Kidney (tissue), 14 donors: ENCODE data around the gene MVD. TPM values are rescaled to one million over a fixed set of nuclear protein-coding genes. Genes with fewer than 3 reads are reported as not detected.

Experiments
- DNase-seq, 5 donors: peaks; one replicate each; pipeline ENCODE4 v3.0.0-alpha.2; 2013 to 2020
- FAIRE-seq: peaks from 2 replicates; lab custom pipeline; 2012; peaks lifted over from hg19 to GRCh38; lab: Jason Lieb, UNC
- H3K27ac ChIP-seq, 2 donors: one replicate each; pipeline ENCODE4 v1.7.0; 2013; ENCODE audit warnings: low read depth in 2 of 2, low read length in 2 of 2, inconsistent platforms in 1 of 2
- H3K27me3 ChIP-seq: one replicate; pipeline ENCODE4 v1.7.1; 2013; ENCODE audit warnings: low read length, inconsistent platforms; ENCODE audit not compliant: control insufficient read depth, insufficient read depth
- H3K36me3 ChIP-seq, 3 donors: one replicate each; pipeline versions ENCODE4 v1.7.0 to v1.7.1; 2013; ENCODE audit warnings: low read length in 3 of 3, control low read depth in 1 of 3, inconsistent platforms in 1 of 3; ENCODE audit not compliant: insufficient read depth in 3 of 3, control insufficient read depth in 2 of 3
- H3K4me1 ChIP-seq, 3 donors: one replicate each; pipeline versions ENCODE4 v1.7.0 to v1.7.1; 2013; ENCODE audit warnings: low read length in 3 of 3, inconsistent platforms in 1 of 3, low read depth in 1 of 3; ENCODE audit not compliant: control insufficient read depth in 2 of 3, insufficient read depth in 2 of 3
- H3K4me3 ChIP-seq, 3 donors: one replicate each; pipeline versions ENCODE4 v1.7.0 to v1.8.1; 2013; ENCODE audit warnings: low read length in 3 of 3, control low read depth in 1 of 3, inconsistent platforms in 1 of 3
- H3K9ac ChIP-seq, 3 donors: one replicate each; pipeline versions ENCODE4 v1.7.0 to v1.7.1; 2013; ENCODE audit warnings: low read length in 3 of 3, control low read depth in 1 of 3, inconsistent platforms in 1 of 3
- H3K9me3 ChIP-seq, 3 donors: one replicate each; pipeline versions ENCODE4 v1.7.0 to v1.7.1; 2013; ENCODE audit warnings: low read length in 3 of 3, control low read depth in 1 of 3, inconsistent platforms in 1 of 3; ENCODE audit not compliant: control insufficient read depth in 2 of 3, insufficient read depth in 1 of 3
- intact Hi-C: fragments of 100-400 bp; cut with DNase I; formaldehyde crosslinking; loops from one replicate; pipeline ENCODE4 v1.11.1; 2022
- polyA plus RNA-seq: library from polyadenylated mRNA; stranded (reverse); fragments of 350-450 nt; fragmentation: Illumina TruSeq; extraction: RNeasy Lipid Tissue Mini Kit (QIAGEN cat#74804); gene quantifications from one replicate; pipeline ENCODE4 v1.2.3, GENCODE V29; 2014; ENCODE audit warnings: low read depth, low replicate concordance; ENCODE audit not compliant: insufficient read depth
- total RNA-seq: library from RNA; stranded (reverse); fragmentation: NEBNext Ultra II Directional; extraction: Animal tissue kit (Norgen Biotek cat#: 25700); gene quantifications from one replicate; pipeline ENCODE4 v1.2.1, GENCODE V29; 2021
- TF ChIP-seq, protein P1 (sequence below): IDR thresholded peaks from 3 replicates; pipeline ENCODE4 v1.5.1; 2012; ENCODE audit warnings: mild to moderate bottlenecking, moderate library complexity, borderline replicate concordance; ENCODE audit not compliant: insufficient read depth; ENCODE audit errors: extremely low read depth
- donor health status: control.
- donor health status: control.
- donor health status: control.
- donor health status: control.
- donor health status: control.
- donor health status: DM: yes; HTN: yes; CAD: no.
- donor health status: Normal renal cell carcinoma (clear cell type).

MVD gene
- total and polyA plus RNA-seq, 2 donors from 2014 or later: 35.4 to 48.9 TPM

DNA sequence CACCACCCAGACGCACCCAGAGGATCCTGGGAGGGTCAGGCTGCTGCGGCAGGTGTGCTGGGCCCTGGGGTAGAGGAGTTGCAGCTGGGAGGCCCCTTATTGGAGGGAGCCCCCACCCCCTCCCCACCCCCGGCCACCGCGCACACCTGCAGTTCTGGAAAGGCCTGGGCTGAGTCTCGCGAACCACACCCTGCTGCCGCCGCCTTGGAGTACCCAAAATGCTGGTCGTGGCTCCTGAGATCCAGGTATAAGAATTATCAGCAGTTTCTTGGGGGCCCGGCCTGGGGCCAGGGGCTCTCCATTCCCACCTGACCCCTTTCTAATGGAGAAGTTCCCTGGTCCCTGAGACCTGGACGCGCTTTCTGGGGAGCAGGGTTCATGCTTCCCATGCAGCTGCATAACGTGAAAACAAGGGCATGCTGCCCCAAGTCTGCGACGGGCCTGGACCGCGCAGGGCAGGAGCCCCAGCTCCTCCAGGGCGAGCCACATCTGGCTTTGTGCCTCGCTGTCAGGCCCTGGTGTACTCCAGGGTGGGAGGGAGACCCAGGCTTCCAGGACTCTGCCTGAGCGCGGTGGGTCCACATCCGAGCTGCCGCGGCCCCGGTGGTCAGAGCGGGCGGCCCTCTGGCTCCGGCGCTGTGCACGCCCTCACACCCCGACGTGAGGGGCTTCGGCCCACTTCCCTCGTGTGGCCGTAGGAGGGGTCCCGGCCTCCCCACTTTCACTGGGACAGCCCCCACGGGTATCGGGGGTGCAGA is 30.7 kb upstream of the MVD start:
- FAIRE-seq: no peak
- no peaks in the 10 kb centered on the region for H3K36me3 ChIP-seq
- intact Hi-C loops: no loop called here
- no peaks in the 10 kb centered on the region for H3K4me1 ChIP-seq
- no peaks in the 10 kb centered on the region for H3K9me3 ChIP-seq
- H3K27me3 ChIP-seq: peaks cover 2% of the 10 kb centered on the region
- H3K27ac ChIP-seq: no peak overlapping the region
- no peak overlapping the region for H3K9ac ChIP-seq
- no peak overlapping the region for H3K4me3 ChIP-seq
- TF ChIP-seq, protein P1, sequence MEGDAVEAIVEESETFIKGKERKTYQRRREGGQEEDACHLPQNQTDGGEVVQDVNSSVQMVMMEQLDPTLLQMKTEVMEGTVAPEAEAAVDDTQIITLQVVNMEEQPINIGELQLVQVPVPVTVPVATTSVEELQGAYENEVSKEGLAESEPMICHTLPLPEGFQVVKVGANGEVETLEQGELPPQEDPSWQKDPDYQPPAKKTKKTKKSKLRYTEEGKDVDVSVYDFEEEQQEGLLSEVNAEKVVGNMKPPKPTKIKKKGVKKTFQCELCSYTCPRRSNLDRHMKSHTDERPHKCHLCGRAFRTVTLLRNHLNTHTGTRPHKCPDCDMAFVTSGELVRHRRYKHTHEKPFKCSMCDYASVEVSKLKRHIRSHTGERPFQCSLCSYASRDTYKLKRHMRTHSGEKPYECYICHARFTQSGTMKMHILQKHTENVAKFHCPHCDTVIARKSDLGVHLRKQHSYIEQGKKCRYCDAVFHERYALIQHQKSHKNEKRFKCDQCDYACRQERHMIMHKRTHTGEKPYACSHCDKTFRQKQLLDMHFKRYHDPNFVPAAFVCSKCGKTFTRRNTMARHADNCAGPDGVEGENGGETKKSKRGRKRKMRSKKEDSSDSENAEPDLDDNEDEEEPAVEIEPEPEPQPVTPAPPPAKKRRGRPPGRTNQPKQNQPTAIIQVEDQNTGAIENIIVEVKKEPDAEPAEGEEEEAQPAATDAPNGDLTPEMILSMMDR: no peak
- no peak for DNase-seq

DNA sequence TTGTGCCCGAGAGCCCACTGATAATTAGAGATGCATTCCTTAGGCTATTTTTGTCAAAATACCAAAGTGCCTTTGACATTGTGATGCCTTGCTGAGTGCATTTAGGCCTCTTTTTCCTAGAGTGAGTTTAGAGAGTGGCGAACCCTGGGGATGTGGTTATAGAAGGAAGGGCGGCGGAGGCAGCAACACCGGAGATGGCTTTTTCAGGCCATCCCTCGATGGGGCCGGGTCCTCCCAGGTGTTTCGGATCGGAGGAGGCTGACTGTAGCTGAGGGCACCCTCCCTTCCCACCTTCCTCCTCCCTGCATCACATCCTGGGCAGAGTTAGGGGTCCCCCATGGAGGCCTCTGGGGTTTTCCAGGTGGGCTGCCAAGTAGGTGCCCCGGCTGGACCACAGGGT is 30.0 kb upstream of the MVD start:
- H3K36me3 ChIP-seq: no peaks in the 10 kb centered on the region
- intact Hi-C loops: no loop called here
- DNase-seq (no peak), FAIRE-seq (no peak)
- H3K9ac ChIP-seq: no peak overlapping the region
- H3K9me3 ChIP-seq: no peaks in the 10 kb centered on the region
- no peak overlapping the region for H3K27ac ChIP-seq
- no peaks in the 10 kb centered on the region for H3K4me1 ChIP-seq
- TF ChIP-seq, protein P1: no peak
- H3K27me3 ChIP-seq: peaks cover 2% of the 10 kb centered on the region
- no peak overlapping the region for H3K4me3 ChIP-seq

DNA sequence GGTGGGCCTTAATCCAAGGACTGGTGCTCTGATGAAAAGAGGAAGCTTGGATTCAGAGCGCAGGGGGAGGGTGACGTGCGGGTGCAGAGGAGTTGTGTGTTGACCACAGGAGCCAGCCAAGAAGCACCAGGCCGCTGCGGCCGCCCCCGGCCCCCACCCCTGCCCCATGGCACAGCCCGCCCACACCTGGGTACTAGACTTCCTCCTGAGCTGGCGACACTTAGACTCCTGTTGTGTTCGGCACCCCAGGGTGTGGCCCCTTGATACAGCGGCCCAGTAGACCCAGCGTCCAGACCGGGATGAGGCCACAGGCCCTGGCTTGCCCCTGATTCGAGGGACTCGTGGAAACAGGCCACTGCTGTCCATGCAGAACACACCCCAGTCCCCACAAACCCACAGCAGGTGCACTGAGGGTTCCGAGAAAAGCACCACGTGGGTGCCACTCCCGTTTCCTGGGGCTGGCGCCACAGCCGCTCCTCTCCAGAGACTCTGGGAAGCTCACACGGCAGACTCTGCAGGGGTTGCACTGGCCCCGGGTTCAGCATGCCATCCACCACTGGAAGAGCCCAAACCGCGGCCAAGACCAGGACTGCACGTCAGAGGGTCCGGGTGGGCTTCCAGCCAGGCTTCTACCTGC is 29.2 kb upstream of the MVD start:
- Histone ChIP-seq H3K4me3 (no peak overlapping the region), H3K9me3 (no peaks in the 10 kb centered on the region), H3K9ac (no peak overlapping the region), H3K27me3 (peaks cover 2% of the 10 kb centered on the region), H3K4me1 (no peaks in the 10 kb centered on the region), H3K36me3 (no peaks in the 10 kb centered on the region), H3K27ac (no peak overlapping the region)
- intact Hi-C loops: no loop called here
- DNase-seq (no peak), FAIRE-seq (no peak)
- TF ChIP-seq, protein P1: no peak
